HG03442 (cell line): ENCODE results near the gene HASPIN.
A peak's percentile ranks its signal among the peaks of the same experiment; 100 is the strongest.
"Not testable (repeated sequence)": the region's sequence is repeated elsewhere in the genome, so short reads cannot be mapped to it uniquely, and the experiment has no call there.

Experiments used
- ATAC-seq: cut with Tn5 transposase; IDR thresholded peaks from one replicate; pipeline ENCODE4 v1.9.1; 2021; ENCODE audit warnings: mild to moderate bottlenecking, moderate library complexity; ENCODE audit not compliant: unreplicated experiment

Gene HASPIN

GRCh38 chr17:3695723-3696411 is 27.8 kb upstream of the HASPIN start, which contains the start of gene P2RX5:
P2RX5 (minus strand) TSS chr17:3696155; CDS start chr17:3696005, 150 bp downstream.
- no peak for ATAC-seq

GRCh38 chr17:3697103-3697476 is 26.6 kb upstream of the HASPIN start:
- ATAC-seq = no peak

GRCh38 chr17:3698139-3698538 is 25.6 kb upstream of the HASPIN start:
- no peak for ATAC-seq

- no peak for ATAC-seq
Observed at GRCh38 chr17:3699951-3700350, 23.8 kb upstream of the HASPIN start.

GRCh38 chr17:3702041-3702539 is 21.6 kb upstream of the HASPIN start:
- not testable (repeated sequence) for ATAC-seq

GRCh38 chr17:3704931-3705717 is 18.6 kb upstream of the HASPIN start:
- no peak for ATAC-seq

- not testable (repeated sequence) for ATAC-seq
Observed at GRCh38 chr17:3705718-3705984, 18.1 kb upstream of the HASPIN start.

- no peak for ATAC-seq
Observed at GRCh38 chr17:3708366-3708765, 15.3 kb upstream of the HASPIN start.

- peak; percentile 92 for ATAC-seq
Observed at GRCh38 chr17:3710951-3711383, 12.7 kb upstream of the HASPIN start.

GRCh38 chr17:3712811-3713463 is 10.8 kb upstream of the HASPIN start:
- no peak for ATAC-seq

- ATAC-seq = no peak
Observed at GRCh38 chr17:3715296-3715695, 8.4 kb upstream of the HASPIN start.

GRCh38 chr17:3718201-3718600 is 5.5 kb upstream of the HASPIN start:
- no peak for ATAC-seq

- no peak for ATAC-seq
Observed at GRCh38 chr17:3719265-3719664, 4.4 kb upstream of the HASPIN start.

GRCh38 chr17:3722716-3723115 is 987 bp upstream of the HASPIN start:
- ATAC-seq = no peak

GRCh38 chr17:3723188-3723555 is 531 bp upstream of the HASPIN start:
- no peak for ATAC-seq

- no peak for ATAC-seq
Observed at GRCh38 chr17:3724378-3725077, 825 bp downstream of the HASPIN start.

- ATAC-seq = no peak
Observed at GRCh38 chr17:3727041-3727440, 3.3 kb downstream of the HASPIN start.

- not testable (repeated sequence) for ATAC-seq
Observed at GRCh38 chr17:3728099-3728498, 4.4 kb downstream of the HASPIN start.

- ATAC-seq = no peak
Observed at GRCh38 chr17:3729881-3730280, 6.2 kb downstream of the HASPIN start.

GRCh38 chr17:3730881-3731429 is 7.3 kb downstream of the HASPIN start:
- ATAC-seq = no peak

- peak; percentile 45 for ATAC-seq
Observed at GRCh38 chr17:3732210-3732621, 8.5 kb downstream of the HASPIN start.
